Activated CD4-positive, alpha-beta memory T cell treated with anti-CD3 and anti-CD28 coated beads, Interleukin-2, amount 10 ng/mL, durations not matched to agents 7 days and 5 days (primary cell): ENCODE data around the gene RAD18. TPM values are rescaled to one million over a fixed set of nuclear protein-coding genes. Genes with fewer than 3 reads are reported as not detected.

ENCODE experiments used
- CTCF ChIA-PET: fragments of 350-600 bp; sonication (Branson Sonifier 250); formaldehyde crosslinking; loops from one replicate; lab custom pipeline; 2021; ENCODE audit warnings: antibody characterized with exemption, inconsistent platforms; lab: Charles Lee
- POLR2A ChIA-PET: fragments of 350-600 bp; sonication (Branson Sonifier 250); formaldehyde crosslinking; loops from one replicate; lab custom pipeline; 2021; ENCODE audit warnings: antibody characterized with exemption; lab: Charles Lee
- DNase-seq: peaks from one replicate; pipeline ENCODE4 v3.0.0-alpha.2; 2020
- H3K27ac Mint-ChIP-seq: one replicate; pipeline ENCODE4 v1.8.0; 2021; ENCODE audit warnings: mild to moderate bottlenecking, mixed read lengths
- H3K27me3 Mint-ChIP-seq: one replicate; pipeline ENCODE4 v1.8.0; 2021; ENCODE audit warnings: mixed read lengths
- H3K36me3 Mint-ChIP-seq: one replicate; pipeline ENCODE4 v1.8.0; 2021; ENCODE audit warnings: low read depth, mixed read lengths
- H3K4me1 Mint-ChIP-seq: one replicate; pipeline ENCODE4 v1.8.0; 2021; ENCODE audit warnings: mixed read lengths
- H3K4me3 Mint-ChIP-seq: one replicate; pipeline ENCODE4 v1.8.0; 2021; ENCODE audit warnings: mild to moderate bottlenecking, mixed read lengths
- H3K9me3 Mint-ChIP-seq: one replicate; pipeline ENCODE4 v1.8.0; 2021; ENCODE audit warnings: mixed read lengths
- total RNA-seq, 2 experiments: library from RNA; stranded (reverse); gene quantifications; one replicate each; pipeline ENCODE4 v1.2.3, GENCODE V29; 2021

Gene RAD18
- total RNA-seq, 2 experiments from 2014 or later = 28.0 to 28.6 TPM

DNA sequence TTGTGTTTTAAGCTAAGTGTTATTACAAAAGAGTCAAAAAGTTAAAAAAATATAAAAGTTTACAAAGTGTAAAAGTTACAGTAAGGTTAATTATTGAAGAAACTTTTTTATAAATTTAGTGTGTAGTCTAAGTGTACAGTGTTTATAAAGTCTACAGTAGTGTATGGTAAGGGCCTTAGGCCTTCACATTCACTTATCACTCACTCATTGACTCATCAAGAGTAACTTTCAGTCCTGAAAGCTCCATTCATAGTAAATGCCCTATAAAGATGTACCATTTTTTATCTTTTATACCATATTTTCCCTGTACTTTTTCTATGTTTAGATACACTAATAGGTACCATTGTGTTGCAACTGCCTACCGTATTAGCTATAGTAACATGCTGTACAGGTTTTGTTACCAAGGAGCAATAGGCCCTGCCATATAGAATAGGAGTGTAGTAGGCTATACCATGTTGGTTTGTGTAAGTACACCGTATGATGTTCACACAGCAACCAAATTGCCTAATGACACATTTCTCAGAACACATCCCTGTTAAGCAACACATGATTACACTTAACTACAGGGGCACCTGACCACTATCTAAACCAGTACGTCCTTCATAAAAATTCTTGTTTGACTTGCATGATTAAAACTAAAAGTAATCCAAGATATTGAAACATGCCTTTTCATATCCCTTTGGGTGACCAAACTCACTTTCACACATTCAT lies 17.2 kb downstream of the RAD18 start:
- Mint-ChIP-seq H3K4me1 (peaks cover 12% of the 10 kb centered on the region), H3K4me3 (no peak overlapping the region), H3K36me3 (peaks cover 57% of the 10 kb centered on the region), H3K9me3 (peaks cover 15% of the 10 kb centered on the region), H3K27ac (no peak overlapping the region), H3K27me3 (no peaks in the 10 kb centered on the region)
- POLR2A ChIA-PET = no interaction called here
- CTCF ChIA-PET = interaction anchor here (0.8 to 2.1 kb wide), 2 partner anchors 26 to 42 kb away, joined by 4 to 6 read pairs; no protein-coding TSS in a partner anchor
- DNase-seq = no peak

DNA sequence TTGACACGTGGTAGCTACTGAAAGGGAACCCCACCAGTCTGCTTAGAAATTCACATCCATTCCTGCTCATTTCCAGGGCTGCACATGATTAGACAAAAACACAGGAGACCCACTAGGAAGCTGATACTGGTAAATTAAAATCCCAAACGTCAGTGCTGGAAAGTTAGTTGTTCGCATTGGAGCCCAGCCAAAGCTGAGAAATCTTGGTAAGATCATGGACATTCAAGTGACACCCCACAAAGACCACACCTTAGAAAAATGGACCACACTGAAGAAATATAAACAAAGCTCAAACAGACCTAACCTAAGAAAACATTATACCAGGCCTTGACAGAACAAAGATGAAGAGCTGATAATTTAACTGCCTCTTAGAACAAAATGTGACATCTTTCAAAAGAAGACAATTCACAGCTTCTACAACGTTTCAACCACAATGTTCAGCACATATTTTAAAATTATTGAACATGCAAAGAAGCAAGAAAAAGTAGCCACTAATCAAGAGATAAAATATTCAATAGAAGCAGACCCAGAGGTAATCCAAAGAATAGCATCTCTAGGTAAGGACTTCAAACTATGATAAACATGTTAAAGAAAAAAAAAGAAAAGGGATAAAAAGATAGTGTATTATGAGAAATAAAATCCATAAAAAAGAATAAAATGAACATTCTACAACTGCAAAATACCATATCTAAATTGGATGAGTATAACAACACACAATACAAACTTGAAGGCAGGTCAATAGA lies 20.4 kb downstream of the RAD18 start:
- H3K4me1 Mint-ChIP-seq = no peaks in the 10 kb centered on the region
- ChIA-PET POLR2A (no interaction called here), CTCF (no interaction called here)
- H3K27ac Mint-ChIP-seq = no peak overlapping the region
- no peak for DNase-seq
- H3K27me3 Mint-ChIP-seq = no peaks in the 10 kb centered on the region
- H3K4me3 Mint-ChIP-seq = no peak overlapping the region
- H3K9me3 Mint-ChIP-seq = peaks cover 15% of the 10 kb centered on the region
- peaks cover 59% of the 10 kb centered on the region for H3K36me3 Mint-ChIP-seq

DNA sequence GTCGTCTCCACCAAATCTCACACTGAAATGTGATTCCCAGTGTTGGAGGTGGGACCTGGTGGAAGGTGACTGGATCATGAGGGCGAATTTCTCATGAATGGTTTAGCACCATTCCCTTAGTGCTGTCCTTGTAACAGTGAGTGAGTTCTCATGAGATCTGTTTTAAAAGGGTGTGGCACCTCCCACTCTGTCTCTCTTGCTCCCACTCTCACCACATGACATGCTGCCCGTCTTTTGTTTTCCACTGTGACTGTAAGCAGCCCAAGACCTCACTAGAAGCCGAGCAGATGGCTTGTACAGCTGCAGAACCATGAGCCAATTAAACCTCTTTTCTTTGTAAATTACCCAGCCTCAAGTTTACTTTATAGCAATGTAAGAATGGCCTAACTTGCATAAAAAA lies 21.2 kb downstream of the RAD18 start:
- peaks cover 64% of the 10 kb centered on the region for H3K36me3 Mint-ChIP-seq
- no peak for DNase-seq
- no peak overlapping the region for H3K4me3 Mint-ChIP-seq
- peak overlapping the region; percentile 33 for H3K27ac Mint-ChIP-seq
- peaks cover 15% of the 10 kb centered on the region for H3K9me3 Mint-ChIP-seq
- H3K4me1 Mint-ChIP-seq = no peaks in the 10 kb centered on the region
- ChIA-PET CTCF (no interaction called here), POLR2A (no interaction called here)
- no peaks in the 10 kb centered on the region for H3K27me3 Mint-ChIP-seq

DNA sequence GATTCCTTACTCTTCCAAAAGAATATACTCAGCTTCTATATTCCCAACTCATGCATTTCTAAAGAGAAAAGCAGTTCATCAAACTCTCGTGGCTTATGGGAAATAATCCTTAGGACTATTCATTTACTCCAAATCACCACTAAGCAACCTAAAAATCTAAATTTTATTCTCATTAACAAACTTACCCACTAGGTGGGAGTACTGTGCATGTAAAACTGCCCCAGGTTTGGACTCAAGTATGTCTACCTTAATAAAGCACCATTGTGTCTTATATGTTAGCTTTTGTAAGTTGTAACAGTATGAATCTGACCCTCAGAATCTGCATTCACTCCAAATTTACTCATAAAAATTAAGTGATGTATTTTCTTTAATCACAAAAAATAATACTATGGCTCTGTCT lies 25.3 kb downstream of the RAD18 start:
- no peaks in the 10 kb centered on the region for H3K4me1 Mint-ChIP-seq
- H3K4me3 Mint-ChIP-seq = no peak overlapping the region
- H3K36me3 Mint-ChIP-seq = peaks cover 54% of the 10 kb centered on the region
- POLR2A ChIA-PET = no interaction called here
- H3K9me3 Mint-ChIP-seq = peaks cover 4% of the 10 kb centered on the region
- no peaks in the 10 kb centered on the region for H3K27me3 Mint-ChIP-seq
- no peak for DNase-seq
- CTCF ChIA-PET = interaction anchor here (1.4 kb wide), 1 partner anchor 169 kb away, joined by 4 read pairs; the partner anchor contains the start of gene OXTR
- no peak overlapping the region for H3K27ac Mint-ChIP-seq

DNA sequence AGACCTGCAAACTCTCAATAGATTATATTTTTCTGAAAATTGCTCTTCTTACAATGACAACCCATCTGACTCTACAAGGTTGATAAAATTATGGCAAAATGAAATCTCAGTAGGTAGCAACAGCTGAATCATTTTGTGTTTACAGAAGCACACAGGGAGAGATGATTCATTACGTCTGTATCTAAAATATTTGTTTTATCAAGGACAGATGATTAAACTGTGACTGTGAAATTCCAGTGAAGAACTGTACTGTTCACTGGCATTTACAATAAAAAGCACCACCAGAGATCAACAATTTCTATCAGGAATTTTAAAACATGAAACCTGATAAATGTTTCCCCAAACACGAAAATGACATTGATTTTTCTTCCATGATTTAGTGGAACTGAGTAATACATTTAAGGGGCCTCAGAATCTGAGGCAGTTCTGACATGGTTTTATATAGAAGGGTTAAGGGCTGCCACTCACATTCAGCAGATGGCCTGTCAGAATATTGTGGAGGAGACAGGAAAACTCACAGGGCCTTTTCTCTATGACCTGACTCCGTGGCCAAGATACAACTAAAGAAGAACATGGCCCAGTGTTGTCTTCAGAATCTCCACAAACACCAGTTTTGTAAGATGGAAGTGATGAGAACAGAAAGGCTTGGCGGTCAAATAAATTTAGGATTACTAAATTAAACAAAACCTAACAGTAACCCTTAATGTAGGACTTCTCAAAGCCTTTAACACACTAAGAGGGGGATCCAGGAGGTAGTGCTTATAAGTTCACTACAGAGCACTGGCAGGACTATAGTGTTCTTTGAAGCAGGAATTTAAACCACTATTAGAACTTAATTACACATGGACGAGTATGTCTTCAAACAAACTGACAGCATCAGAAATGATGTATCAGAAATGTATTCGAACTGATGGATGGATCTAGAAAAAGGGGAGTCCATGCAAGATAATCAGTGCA lies 25.9 kb downstream of the RAD18 start:
- CTCF ChIA-PET = no interaction called here
- Mint-ChIP-seq H3K4me3 (no peak overlapping the region), H3K27me3 (no peaks in the 10 kb centered on the region), H3K4me1 (no peaks in the 10 kb centered on the region), H3K36me3 (peaks cover 50% of the 10 kb centered on the region), H3K27ac (no peak overlapping the region), H3K9me3 (no peaks in the 10 kb centered on the region)
- DNase-seq = no peak
- POLR2A ChIA-PET = no interaction called here

DNA sequence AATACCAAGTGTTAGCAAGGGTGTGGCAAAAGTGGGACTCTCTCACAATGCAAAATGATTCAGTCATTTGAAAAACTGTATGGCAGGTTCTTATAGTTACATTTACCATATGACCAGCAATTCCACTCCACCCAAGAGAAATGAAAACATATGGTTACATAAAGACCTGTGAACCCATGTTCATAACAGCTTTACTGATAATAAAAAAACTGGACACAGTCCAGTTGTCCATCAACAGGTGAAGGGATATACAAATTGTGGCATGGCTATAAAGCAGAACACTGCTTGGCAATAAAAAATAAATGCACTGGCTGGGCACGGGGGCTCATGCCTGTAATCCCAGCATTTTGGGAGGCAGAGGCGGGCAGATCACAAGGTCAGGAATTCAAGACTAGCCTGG lies 30.8 kb downstream of the RAD18 start:
- H3K4me3 Mint-ChIP-seq = no peak overlapping the region

DNA sequence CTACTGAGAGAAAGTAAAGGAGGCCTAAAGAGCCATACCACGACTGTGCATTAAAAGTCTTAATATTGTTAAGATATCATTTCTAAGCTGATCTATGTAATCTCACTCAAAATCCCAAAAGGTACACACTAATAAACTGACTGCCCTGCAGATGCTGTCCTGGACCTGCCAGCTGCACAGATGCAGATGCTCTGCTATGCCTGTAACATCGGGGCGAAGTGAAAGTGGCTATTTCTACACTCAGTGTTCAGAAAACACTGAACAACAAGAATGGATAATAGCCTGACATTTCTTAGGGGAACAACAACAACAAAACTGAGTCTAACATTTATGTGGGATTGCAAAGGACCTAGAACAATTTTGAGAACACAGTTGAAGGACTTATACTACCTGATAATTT lies 31.9 kb downstream of the RAD18 start:
- Mint-ChIP-seq H3K4me1 (no peaks in the 10 kb centered on the region), H3K27ac (no peak overlapping the region), H3K36me3 (peaks cover 40% of the 10 kb centered on the region), H3K9me3 (no peaks in the 10 kb centered on the region), H3K27me3 (no peaks in the 10 kb centered on the region), H3K4me3 (no peak overlapping the region)
- POLR2A ChIA-PET = no interaction called here
- DNase-seq = no peak
- CTCF ChIA-PET = no interaction called here

More for the DNA sequence above, 30.8 kb downstream of the RAD18 start:
- H3K27ac Mint-ChIP-seq = no peak overlapping the region
- H3K9me3 Mint-ChIP-seq = no peaks in the 10 kb centered on the region
- H3K4me1 Mint-ChIP-seq = no peaks in the 10 kb centered on the region
- peaks cover 39% of the 10 kb centered on the region for H3K36me3 Mint-ChIP-seq
- DNase-seq = no peak
- ChIA-PET CTCF (no interaction called here), POLR2A (no interaction called here)
- H3K27me3 Mint-ChIP-seq = no peaks in the 10 kb centered on the region

DNA sequence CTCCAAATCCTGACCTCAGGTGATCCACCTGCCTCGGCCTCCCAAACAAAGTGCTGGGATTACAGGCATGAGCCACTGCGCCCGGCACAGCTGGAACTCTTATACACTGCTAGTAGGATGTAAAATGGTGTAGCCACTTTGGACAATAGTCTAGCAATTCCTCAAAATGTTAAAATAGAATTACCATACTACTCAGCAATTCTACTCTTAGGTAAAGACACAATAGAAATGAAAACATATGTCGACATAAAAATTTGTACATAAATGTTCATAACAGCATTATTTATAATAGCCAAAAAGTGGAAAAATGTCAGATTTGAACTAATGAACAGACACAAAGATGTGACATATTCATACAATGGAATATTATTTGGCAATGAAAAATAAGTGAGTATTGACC lies 33.4 kb downstream of the RAD18 start:
- Mint-ChIP-seq H3K36me3 (peaks cover 43% of the 10 kb centered on the region), H3K9me3 (no peaks in the 10 kb centered on the region), H3K4me3 (no peak overlapping the region), H3K4me1 (no peaks in the 10 kb centered on the region), H3K27ac (no peak overlapping the region), H3K27me3 (no peaks in the 10 kb centered on the region)
- no peak for DNase-seq
- ChIA-PET POLR2A (no interaction called here), CTCF (no interaction called here)

DNA sequence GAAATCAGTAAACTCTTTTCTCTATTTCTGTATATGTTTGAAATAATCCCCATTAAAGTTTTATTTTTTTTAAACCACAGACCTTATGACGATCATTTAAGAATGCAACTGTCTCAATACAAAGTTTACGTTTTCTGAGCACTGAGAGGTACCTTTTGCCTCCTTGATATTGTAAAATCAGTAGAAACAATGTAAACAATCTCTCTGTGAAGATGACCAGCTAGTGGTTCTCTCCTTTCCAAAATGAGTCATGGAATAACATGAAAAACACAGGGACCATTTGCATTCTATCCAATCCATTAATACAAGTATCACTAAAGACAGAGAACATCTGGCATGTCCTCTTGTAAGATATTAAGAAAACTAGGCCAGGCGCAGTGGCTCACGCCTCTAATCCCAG lies 48.8 kb downstream of the RAD18 start:
- ChIA-PET POLR2A (no interaction called here), CTCF (no interaction called here)
- Mint-ChIP-seq H3K27ac (no peak overlapping the region), H3K4me1 (no peaks in the 10 kb centered on the region), H3K27me3 (no peaks in the 10 kb centered on the region), H3K9me3 (no peaks in the 10 kb centered on the region), H3K36me3 (peaks cover 21% of the 10 kb centered on the region), H3K4me3 (no peak overlapping the region)
- no peak for DNase-seq

DNA sequence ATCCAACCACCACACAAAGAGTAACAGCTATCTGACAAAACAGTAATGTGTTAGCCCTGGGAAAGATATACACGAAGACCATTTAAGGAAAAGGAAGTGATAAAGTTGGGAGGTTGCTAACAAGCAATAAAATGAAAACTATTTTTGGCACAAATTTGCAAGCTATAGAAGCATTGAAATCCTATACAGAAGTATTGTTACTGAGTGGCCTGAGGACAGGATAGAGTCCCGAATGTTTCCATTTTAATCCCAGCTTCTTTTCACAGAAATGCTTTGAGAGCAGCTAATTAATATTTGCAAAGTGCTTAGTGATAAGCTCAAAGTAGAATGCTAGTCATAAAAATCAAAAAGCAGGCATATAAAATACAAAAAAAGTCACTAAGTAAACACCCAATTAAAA lies 51.5 kb downstream of the RAD18 start:
- no peaks in the 10 kb centered on the region for H3K27me3 Mint-ChIP-seq
- CTCF ChIA-PET = no interaction called here
- H3K27ac Mint-ChIP-seq = no peak overlapping the region
- H3K9me3 Mint-ChIP-seq = no peaks in the 10 kb centered on the region
- no peak overlapping the region for H3K4me3 Mint-ChIP-seq
- peaks cover 33% of the 10 kb centered on the region for H3K36me3 Mint-ChIP-seq
- H3K4me1 Mint-ChIP-seq = no peaks in the 10 kb centered on the region
- POLR2A ChIA-PET = no interaction called here
- no peak for DNase-seq

DNA sequence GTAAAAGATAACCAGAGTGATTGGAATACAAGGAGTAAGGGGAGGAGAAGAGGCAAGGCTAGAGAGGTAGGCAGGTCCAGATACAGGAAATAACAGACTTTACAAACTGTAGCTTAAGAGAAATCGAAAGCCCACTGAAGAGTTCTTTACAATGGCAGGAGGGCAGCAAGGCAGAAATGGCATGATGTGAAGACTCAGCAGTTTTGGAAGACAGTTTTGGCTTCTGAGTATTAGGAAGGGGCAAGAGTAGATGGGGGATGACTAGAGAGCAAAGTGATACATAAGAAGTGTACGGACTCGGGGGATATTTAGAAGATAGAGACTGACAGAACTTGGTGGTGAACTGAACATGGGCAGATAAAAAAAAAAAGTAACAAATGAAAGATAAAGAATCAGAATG lies 54.1 kb downstream of the RAD18 start:
- CTCF ChIA-PET = no interaction called here
- Mint-ChIP-seq H3K9me3 (no peaks in the 10 kb centered on the region), H3K4me1 (no peaks in the 10 kb centered on the region), H3K27ac (no peak overlapping the region), H3K27me3 (no peaks in the 10 kb centered on the region), H3K4me3 (no peak overlapping the region), H3K36me3 (peaks cover 44% of the 10 kb centered on the region)
- DNase-seq = no peak
- POLR2A ChIA-PET = no interaction called here

DNA sequence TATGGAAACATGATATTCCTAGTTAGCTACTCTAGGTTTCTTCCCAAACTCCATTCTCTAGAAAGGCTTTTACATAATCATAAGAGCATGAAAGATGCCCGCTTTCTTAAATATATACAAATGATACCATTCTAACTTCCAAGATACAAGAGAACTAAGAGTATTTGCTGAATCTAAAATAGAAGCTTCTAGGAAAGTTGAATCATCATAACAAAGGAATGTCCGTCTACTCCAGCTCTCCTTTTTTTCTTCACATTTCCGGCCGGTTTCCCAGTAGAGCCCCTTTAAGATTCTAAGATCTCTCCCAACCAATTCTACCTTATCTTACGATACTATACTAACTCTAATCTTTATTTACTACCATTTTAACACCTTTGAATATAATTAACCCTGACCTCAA lies 60.1 kb downstream of the RAD18 start:
- H3K36me3 Mint-ChIP-seq = peaks cover 36% of the 10 kb centered on the region
- POLR2A ChIA-PET = no interaction called here
- H3K27ac Mint-ChIP-seq = no peak overlapping the region
- no peak for DNase-seq
- no peak overlapping the region for H3K4me3 Mint-ChIP-seq
- CTCF ChIA-PET = interaction anchor here (0.6 kb wide), 1 partner anchor 134 kb away, joined by 3 read pairs; the partner anchor contains the start of gene OXTR
- no peaks in the 10 kb centered on the region for H3K4me1 Mint-ChIP-seq
- H3K9me3 Mint-ChIP-seq = no peaks in the 10 kb centered on the region
- H3K27me3 Mint-ChIP-seq = no peaks in the 10 kb centered on the region

DNA sequence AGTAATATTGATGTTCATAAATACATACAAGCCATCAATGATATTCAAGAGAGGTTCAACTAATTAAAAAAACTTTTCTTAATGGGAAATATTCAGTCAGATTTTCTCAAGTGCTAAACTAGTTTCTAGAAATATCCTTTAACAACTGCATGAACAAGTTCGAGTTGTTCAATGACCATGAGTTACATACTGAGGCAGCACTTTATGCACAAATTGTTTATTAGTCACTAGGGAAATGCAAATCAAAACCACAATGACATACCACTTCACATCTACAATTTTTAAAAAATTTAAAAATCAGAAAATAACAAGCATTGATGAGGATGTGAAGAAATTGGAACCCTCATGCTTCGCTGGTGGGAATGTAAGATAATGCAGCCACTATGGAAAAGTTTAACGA lies 62.4 kb downstream of the RAD18 start:
- Mint-ChIP-seq H3K27ac (no peak overlapping the region), H3K4me1 (no peaks in the 10 kb centered on the region), H3K9me3 (no peaks in the 10 kb centered on the region), H3K4me3 (no peak overlapping the region), H3K36me3 (peaks cover 23% of the 10 kb centered on the region), H3K27me3 (no peaks in the 10 kb centered on the region)
- ChIA-PET CTCF (no interaction called here), POLR2A (no interaction called here)
- DNase-seq = no peak
